NCI-H82 treated with DMSO at 0.1 percent for 48 hours (cell line): ENCODE measurements around the gene MTA2.
"Not testable (repeated sequence)": the region's sequence is repeated elsewhere in the genome, so short reads cannot be mapped to it uniquely, and the experiment has no call there.

ENCODE experiments used
- DNase-seq: peaks from one replicate; lab custom pipeline; 2025; ENCODE audit not compliant: unreplicated experiment; lab: John Stamatoyannopoulos, UW

The MTA2 gene

GRCh38 chr11:62601372-62602140 is at the start of gene MTA2:
Gene MTA2 (minus strand): TSS chr11:62601865. CDS start chr11:62601450, 415 bp downstream.
- DNase-seq = peak; percentile 86

GRCh38 chr11:62650283-62650682 is 48.6 kb upstream of the MTA2 start:
- not testable (repeated sequence) for DNase-seq

GRCh38 chr11:62649486-62649885 is 47.8 kb upstream of the MTA2 start:
- DNase-seq = no peak

- no peak for DNase-seq
Measured at GRCh38 chr11:62648967-62649364, 47.3 kb upstream of the MTA2 start.

GRCh38 chr11:62648185-62648966 is 46.7 kb upstream of the MTA2 start:
- no peak for DNase-seq

- no peak for DNase-seq
Measured at GRCh38 chr11:62647609-62648005, 45.9 kb upstream of the MTA2 start.

- DNase-seq = no peak
Measured at GRCh38 chr11:62646825-62647608, 45.4 kb upstream of the MTA2 start.

- DNase-seq = peak; percentile 93
Measured at GRCh38 chr11:62645946-62646824, 44.5 kb upstream of the MTA2 start, which contains the start of gene GANAB. Gene GANAB (minus strand): TSS chr11:62646613. CDS start chr11:62646599, 14 bp downstream.

GRCh38 chr11:62645671-62645945 is 43.9 kb upstream of the MTA2 start:
- DNase-seq = no peak

GRCh38 chr11:62644220-62644619 is 42.6 kb upstream of the MTA2 start:
- no peak for DNase-seq

- DNase-seq = no peak
Measured at GRCh38 chr11:62632492-62632891, 30.8 kb upstream of the MTA2 start.

- no peak for DNase-seq
Measured at GRCh38 chr11:62627713-62628112, 26.0 kb upstream of the MTA2 start.

GRCh38 chr11:62622476-62623089 is 20.9 kb upstream of the MTA2 start:
- no peak for DNase-seq

GRCh38 chr11:62621567-62622470 is 20.2 kb upstream of the MTA2 start, which contains the start of gene B3GAT3:
Gene B3GAT3 (minus strand): TSS chr11:62621986. CDS start chr11:62621947, 39 bp downstream.
- peak; percentile 87 for DNase-seq

GRCh38 chr11:62621027-62621566 is 19.4 kb upstream of the MTA2 start:
- no peak for DNase-seq

- not testable (repeated sequence) for DNase-seq
Measured at GRCh38 chr11:62616957-62617356, 15.3 kb upstream of the MTA2 start.

- no peak for DNase-seq
Measured at GRCh38 chr11:62615521-62615920, 13.9 kb upstream of the MTA2 start.

GRCh38 chr11:62614275-62614674 is 12.6 kb upstream of the MTA2 start:
- DNase-seq = no peak

- DNase-seq = no peak
Measured at GRCh38 chr11:62613291-62613778, 11.7 kb upstream of the MTA2 start.
